GM23338 (cell line): Measurements from ENCODE around the gene TAF13. TPM values are rescaled to one million over a fixed set of nuclear protein-coding genes. Genes with fewer than 3 reads are reported as not detected.

ENCODE experiments used
- ATAC-seq: fragments of 200-7000 bp; cut with Tn5 transposase; 3 replicates; pipeline ENCODE4 v1.9.1; 2020
- DNase-seq: peaks from one replicate; pipeline ENCODE4 v3.0.0-alpha.2; 2015; ENCODE audit warnings: low spot score
- H2AFZ ChIP-seq: fragments of 200-600 bp; sonication (generic); 2 replicates; pipeline ENCODE4 v1.8.0; 2016; ENCODE audit warnings: antibody characterized with exemption, mild to moderate bottlenecking, moderate library complexity
- H3F3A ChIP-seq: fragments of 200-600 bp; sonication (generic); replicated peaks from 2 replicates; pipeline ENCODE4 v1.8.0; 2017; ENCODE audit warnings: antibody characterized with exemption, mixed run types, low read depth
- H3K27ac ChIP-seq: fragments of 200-600 bp; sonication (generic); 2 replicates; pipeline ENCODE4 v1.6.1; 2016; ENCODE audit warnings: low read depth
- H3K27me3 ChIP-seq: fragments of 200-600 bp; sonication (generic); 2 replicates; pipeline ENCODE4 v1.8.0; 2016; ENCODE audit warnings: mild to moderate bottlenecking, mixed run types, moderate library complexity; ENCODE audit not compliant: insufficient read depth
- H3K36me3 ChIP-seq: fragments of 200-600 bp; sonication (generic); 2 replicates; pipeline ENCODE4 v1.8.0; 2016; ENCODE audit warnings: mild to moderate bottlenecking; ENCODE audit not compliant: insufficient read depth
- H3K4me1 ChIP-seq: fragments of 200-600 bp; sonication (generic); 2 replicates; pipeline ENCODE4 v1.8.0; 2016; ENCODE audit warnings: mild to moderate bottlenecking, moderate library complexity; ENCODE audit not compliant: insufficient read depth
- H3K4me2 ChIP-seq: fragments of 200-600 bp; sonication (generic); 2 replicates; pipeline ENCODE4 v1.7.1; 2017; ENCODE audit warnings: mixed run types
- H3K4me3 ChIP-seq: fragments of 200-600 bp; sonication (generic); 2 replicates; pipeline ENCODE4 v1.6.1; 2016; ENCODE audit warnings: mixed run types
- H3K79me2 ChIP-seq: fragments of 200-600 bp; sonication (generic); replicated peaks from 2 replicates; pipeline ENCODE4 v1.8.0; 2017; ENCODE audit warnings: mild to moderate bottlenecking; ENCODE audit not compliant: insufficient read depth
- H3K9me2 ChIP-seq: fragments of 200-600 bp; sonication (generic); 2 replicates; pipeline ENCODE4 v1.8.0; 2017; ENCODE audit not compliant: insufficient read depth
- H4K20me1 ChIP-seq: fragments of 200-600 bp; sonication (generic); replicated peaks from 2 replicates; pipeline ENCODE4 v1.8.0; 2017; ENCODE audit warnings: mild to moderate bottlenecking; ENCODE audit not compliant: insufficient read depth
- H3K27ac Mint-ChIP-seq: 2 replicates; pipeline ENCODE4 v1.8.0; 2020; ENCODE audit warnings: inconsistent platforms, mild to moderate bottlenecking, moderate library complexity, mixed read lengths
- H3K27me3 Mint-ChIP-seq: 3 replicates; pipeline ENCODE4 v1.8.0; 2022; ENCODE audit warnings: low read depth, mild to moderate bottlenecking, moderate library complexity, mixed read lengths, inconsistent platforms; ENCODE audit not compliant: insufficient read depth, poor library complexity
- H3K36me3 Mint-ChIP-seq: 3 replicates; pipeline ENCODE4 v1.8.0; 2021; ENCODE audit warnings: low read depth, mild to moderate bottlenecking, inconsistent platforms, moderate library complexity, mixed read lengths
- H3K4me1 Mint-ChIP-seq: 3 replicates; pipeline ENCODE4 v1.8.0; 2020; ENCODE audit warnings: mild to moderate bottlenecking, inconsistent platforms, mixed read lengths
- H3K4me3 Mint-ChIP-seq: 3 replicates; pipeline ENCODE4 v1.8.0; 2021; ENCODE audit warnings: moderate library complexity, mild to moderate bottlenecking, inconsistent platforms, mixed read lengths
- H3K9me3 Mint-ChIP-seq: 3 replicates; pipeline ENCODE4 v1.8.0; 2020; ENCODE audit warnings: moderate library complexity, mild to moderate bottlenecking, inconsistent platforms, mixed read lengths
- CTCF ChIP-seq, 2 experiments: fragments of 200-600 bp in 1 of 2; sonication (generic) in 1 of 2; conservative IDR thresholded peaks; 2 replicates each; pipeline versions ENCODE4 v1.5.1 to v1.6.1; 2016 to 2017; ENCODE audit warnings: antibody characterized with exemption in 2 of 2, low read depth in 2 of 2, mild to moderate bottlenecking in 2 of 2, moderate library complexity in 1 of 2
- ETS1 ChIP-seq: IDR thresholded peaks from 2 replicates; pipeline ENCODE4 v1.6.1; 2016; ENCODE audit warnings: antibody characterized with exemption
- EZH2 ChIP-seq: fragments of 200-600 bp; sonication (generic); IDR thresholded peaks from one replicate; pipeline ENCODE4 v1.8.0; 2017; ENCODE audit warnings: antibody characterized with exemption, mild to moderate bottlenecking, low read depth; ENCODE audit not compliant: unreplicated experiment
- EZH2phosphoT487 ChIP-seq: fragments of 200-600 bp; sonication (generic); IDR thresholded peaks from one replicate; pipeline ENCODE4 v1.8.1; 2018; ENCODE audit warnings: antibody characterized with exemption; ENCODE audit not compliant: unreplicated experiment
- JUNB ChIP-seq: IDR thresholded peaks from one replicate; pipeline ENCODE4 v1.6.1; 2016; ENCODE audit warnings: antibody characterized with exemption; ENCODE audit not compliant: unreplicated experiment
- POLR2AphosphoS5 ChIP-seq: IDR thresholded peaks from 2 replicates; pipeline ENCODE4 v1.6.1; 2016; ENCODE audit warnings: antibody characterized with exemption, low read depth
- REST ChIP-seq: IDR thresholded peaks from one replicate; pipeline ENCODE4 v1.6.1; 2018; ENCODE audit warnings: antibody characterized with exemption; ENCODE audit not compliant: unreplicated experiment
- ZNF331 ChIP-seq: fragments of 250-450 bp; sonication (Bioruptor Pico); IDR thresholded peaks from 2 replicates; pipeline ENCODE4 v1.5.0; 2020; ENCODE audit warnings: low read depth, mild to moderate bottlenecking, moderate library complexity
- polyA plus RNA-seq: library from polyadenylated mRNA; unstranded; fragments of >200 nt; fragmentation: Nextera tagmentation; extraction: Ambion mirVana; gene quantifications from 2 replicates; pipeline ENCODE4 v1.2.1, GENCODE V29; 2016
- total RNA-seq: library from RNA; depleted of rRNA; stranded (reverse); fragments of >200 nt; shearing (Covaris generic); gene quantifications from 2 replicates; pipeline ENCODE4 v1.2.3, GENCODE V29; 2014

Gene TAF13
- total and polyA plus RNA-seq, 2 experiments from 2014 or later, result 43.7 to 55.8 TPM

GRCh38 chr1:109041621-109042468 is 34.0 kb downstream of the TAF13 start, which contains the start of gene WDR47:
WDR47 (minus strand) TSS chr1:109042102; CDS start chr1:109023512, 18,590 bp downstream.
- H3K36me3 Mint-ChIP-seq, result no peaks in the 10 kb centered on the region; the same call in 2 of the 3 replicates
- H4K20me1 ChIP-seq, result no peaks in the 10 kb centered on the region
- H3K9me2 ChIP-seq, result no peaks in the 10 kb centered on the region
- H3F3A ChIP-seq, result peaks cover 6% of the 10 kb centered on the region; the same call in 1 of the 2 replicates
- H3K4me3 Mint-ChIP-seq, result peak within 1 kb of the TSS; percentile 89
- H3K9me3 Mint-ChIP-seq, result no peaks in the 10 kb centered on the region
- H3K27ac ChIP-seq, result no peak within 1 kb of the TSS
- peak; percentile 97 for DNase-seq
- H3K27ac Mint-ChIP-seq, result no peak within 1 kb of the TSS; the same call in 1 of the 2 replicates
- no peaks in the 10 kb centered on the region for H3K36me3 ChIP-seq
- H3K79me2 ChIP-seq, result peaks cover 31% of the 10 kb centered on the region
- peak within 1 kb of the TSS; percentile 90 for H3K4me2 ChIP-seq
- TF ChIP-seq EZH2 (no peak), ETS1 (no peak), REST (no peak), JUNB (no peak), POLR2AphosphoS5 (peak; percentile 94), ZNF331 (CRISPR knock-in tag) (no peak), EZH2phosphoT487 (no peak), CTCF (conservative IDR thresholded peaks at IDR 0.05; ENCODE audit: low read depth in 2 of 2) (no peak)
- H3K4me1 Mint-ChIP-seq, result peaks cover 14% of the 10 kb centered on the region
- H3K27me3 ChIP-seq, result no peaks in the 10 kb centered on the region
- peak; percentile 94 for ATAC-seq
- no peaks in the 10 kb centered on the region for H3K27me3 Mint-ChIP-seq
- peak within 1 kb of the TSS; percentile 92 for H2AFZ ChIP-seq
- H3K4me1 ChIP-seq, result peaks cover 9% of the 10 kb centered on the region
- H3K4me3 ChIP-seq, result peak within 1 kb of the TSS; percentile 97
